ENCODE results near the gene USF2. TPM values are rescaled to one million over a fixed set of nuclear protein-coding genes. Genes with fewer than 3 reads are reported as not detected.

Gene USF2
- total and polyA plus RNA-seq, 7 donors = 72.8 to 120 (median 98.3) TPM

DNA sequence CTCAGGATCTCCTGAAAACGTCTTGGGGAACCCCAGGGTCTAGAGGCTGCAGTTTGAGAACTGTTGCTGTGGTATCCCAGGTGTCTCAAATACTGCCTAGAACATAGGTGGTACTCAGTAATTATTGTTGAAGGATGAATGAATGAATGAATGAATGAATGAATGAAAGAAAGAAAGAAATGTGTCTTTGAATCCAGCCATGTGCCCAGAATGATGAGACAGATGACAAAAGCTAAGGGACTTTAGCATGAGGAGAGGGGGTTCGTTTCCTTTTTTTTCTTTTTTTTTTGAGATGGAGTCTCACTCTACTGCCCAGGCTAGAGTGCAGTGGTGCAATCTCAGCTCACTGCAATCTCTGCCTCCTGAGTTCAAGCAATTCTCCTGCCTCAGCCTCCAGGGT lies 12.2 kb upstream of the USF2 start:
- Histone ChIP-seq H3K4me1 (no peaks in the 10 kb centered on the region), H3K36me3 (no peaks in the 10 kb centered on the region), H3K4me3 (no peak overlapping the region), H3K27ac (no peak overlapping the region), H3K27me3 (peaks cover 0 to 51% (median 16%) of the 10 kb centered on the region in 3 donors), H3K9me3 (no peaks in the 10 kb centered on the region)
- intact Hi-C loops (cut with DNase I) = no loop called here
- no peak for TF ChIP-seq POLR2A (IDR thresholded peaks at IDR 0.05)
- WGBS, 2 donors = 67 to 73% methylated on average over 2 of the region's 2 CpGs
- DNase-seq = no peak

DNA sequence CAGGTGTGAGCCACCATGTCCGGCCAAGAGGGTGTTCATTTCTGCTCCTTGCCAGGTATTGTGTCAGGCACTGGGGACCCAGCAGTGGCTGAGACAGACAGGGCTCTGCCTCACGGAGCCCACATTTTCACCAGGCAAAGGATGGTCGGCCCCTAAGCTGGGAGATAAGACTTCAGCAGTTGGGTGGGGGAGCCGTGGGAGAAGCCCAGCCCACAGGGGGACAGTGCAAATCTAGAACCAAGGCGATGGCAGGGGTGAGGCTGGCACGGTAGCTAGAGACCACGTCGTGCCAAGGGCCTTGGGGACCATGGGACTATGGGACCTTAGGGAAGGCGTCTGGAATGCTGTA lies 11.7 kb upstream of the USF2 start:
- no peak overlapping the region for H3K27ac ChIP-seq
- intact Hi-C loops (cut with DNase I) = no loop called here
- no peak overlapping the region for H3K4me3 ChIP-seq
- H3K9me3 ChIP-seq = no peaks in the 10 kb centered on the region
- H3K4me1 ChIP-seq = no peaks in the 10 kb centered on the region
- WGBS, 2 donors = 88 to 92% methylated on average over 9 of the region's 9 CpGs
- TF ChIP-seq, protein P1, sequence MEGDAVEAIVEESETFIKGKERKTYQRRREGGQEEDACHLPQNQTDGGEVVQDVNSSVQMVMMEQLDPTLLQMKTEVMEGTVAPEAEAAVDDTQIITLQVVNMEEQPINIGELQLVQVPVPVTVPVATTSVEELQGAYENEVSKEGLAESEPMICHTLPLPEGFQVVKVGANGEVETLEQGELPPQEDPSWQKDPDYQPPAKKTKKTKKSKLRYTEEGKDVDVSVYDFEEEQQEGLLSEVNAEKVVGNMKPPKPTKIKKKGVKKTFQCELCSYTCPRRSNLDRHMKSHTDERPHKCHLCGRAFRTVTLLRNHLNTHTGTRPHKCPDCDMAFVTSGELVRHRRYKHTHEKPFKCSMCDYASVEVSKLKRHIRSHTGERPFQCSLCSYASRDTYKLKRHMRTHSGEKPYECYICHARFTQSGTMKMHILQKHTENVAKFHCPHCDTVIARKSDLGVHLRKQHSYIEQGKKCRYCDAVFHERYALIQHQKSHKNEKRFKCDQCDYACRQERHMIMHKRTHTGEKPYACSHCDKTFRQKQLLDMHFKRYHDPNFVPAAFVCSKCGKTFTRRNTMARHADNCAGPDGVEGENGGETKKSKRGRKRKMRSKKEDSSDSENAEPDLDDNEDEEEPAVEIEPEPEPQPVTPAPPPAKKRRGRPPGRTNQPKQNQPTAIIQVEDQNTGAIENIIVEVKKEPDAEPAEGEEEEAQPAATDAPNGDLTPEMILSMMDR (IDR thresholded peaks at IDR 0.05) = no peak
- TF ChIP-seq POLR2AphosphoS5 (IDR thresholded peaks at IDR 0.05) (no peak), EP300 (IDR thresholded peaks at IDR 0.05) (no peak), POLR2A (IDR thresholded peaks at IDR 0.05) (no peak)
- peak; percentile 63 for DNase-seq
- peaks cover 0 to 51% (median 16%) of the 10 kb centered on the region in 3 donors for H3K27me3 ChIP-seq
- no peaks in the 10 kb centered on the region for H3K36me3 ChIP-seq

DNA sequence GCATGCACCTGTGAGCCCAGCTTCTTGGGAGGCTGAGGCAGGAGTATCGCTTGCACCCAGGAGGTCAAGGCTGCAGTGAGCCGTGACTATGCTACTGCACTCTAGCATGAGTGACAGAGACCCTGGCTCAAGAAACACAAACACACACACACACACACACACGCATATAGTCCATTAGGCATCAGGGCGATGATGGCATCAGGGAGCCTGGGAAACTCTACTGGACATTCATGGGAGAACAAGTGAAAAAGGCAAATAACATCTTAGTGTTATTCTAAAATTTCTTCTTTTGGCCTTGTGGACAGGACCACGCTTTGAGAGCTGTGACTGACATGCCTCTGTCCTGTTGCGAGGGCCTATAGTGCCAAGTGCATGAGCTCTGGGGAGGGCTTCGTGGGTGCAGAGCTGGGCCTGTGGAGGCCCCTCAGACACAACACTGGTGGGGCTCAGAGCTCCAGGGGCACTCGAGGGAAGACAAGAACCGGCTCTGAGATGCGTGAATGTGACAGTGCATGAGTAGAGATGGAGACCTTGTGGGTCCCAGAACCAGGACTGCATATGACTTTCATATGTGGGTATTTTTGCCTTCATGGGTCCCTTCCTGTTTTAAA lies 8.0 kb upstream of the USF2 start:
- peak; percentile 35 for DNase-seq
- Histone ChIP-seq H3K36me3 (no peaks in the 10 kb centered on the region), H3K4me3 (no peak overlapping the region), H3K27ac (no peak overlapping the region), H3K27me3 (peaks cover 0 to 20% (median 3%) of the 10 kb centered on the region in 3 donors), H3K9me3 (no peaks in the 10 kb centered on the region), H3K4me1 (peaks cover 0 to 11% (median 4%) of the 10 kb centered on the region in 4 donors)
- intact Hi-C loops (cut with DNase I) = loop anchor here (10.0 kb wide), 2 partner anchors 116 to 354 kb away; partner anchors contain the start of genes FXYD7 and HAUS5
- 88 to 89% methylated on average over 10 of the region's 10 CpGs for WGBS, 2 donors
- no peak for TF ChIP-seq POLR2A (IDR thresholded peaks at IDR 0.05)
- no peak for TF ChIP-seq POLR2AphosphoS5 (IDR thresholded peaks at IDR 0.05)
- TF ChIP-seq, protein P1 (IDR thresholded peaks at IDR 0.05) = no peak
- TF ChIP-seq EP300 (IDR thresholded peaks at IDR 0.05) = no peak

DNA sequence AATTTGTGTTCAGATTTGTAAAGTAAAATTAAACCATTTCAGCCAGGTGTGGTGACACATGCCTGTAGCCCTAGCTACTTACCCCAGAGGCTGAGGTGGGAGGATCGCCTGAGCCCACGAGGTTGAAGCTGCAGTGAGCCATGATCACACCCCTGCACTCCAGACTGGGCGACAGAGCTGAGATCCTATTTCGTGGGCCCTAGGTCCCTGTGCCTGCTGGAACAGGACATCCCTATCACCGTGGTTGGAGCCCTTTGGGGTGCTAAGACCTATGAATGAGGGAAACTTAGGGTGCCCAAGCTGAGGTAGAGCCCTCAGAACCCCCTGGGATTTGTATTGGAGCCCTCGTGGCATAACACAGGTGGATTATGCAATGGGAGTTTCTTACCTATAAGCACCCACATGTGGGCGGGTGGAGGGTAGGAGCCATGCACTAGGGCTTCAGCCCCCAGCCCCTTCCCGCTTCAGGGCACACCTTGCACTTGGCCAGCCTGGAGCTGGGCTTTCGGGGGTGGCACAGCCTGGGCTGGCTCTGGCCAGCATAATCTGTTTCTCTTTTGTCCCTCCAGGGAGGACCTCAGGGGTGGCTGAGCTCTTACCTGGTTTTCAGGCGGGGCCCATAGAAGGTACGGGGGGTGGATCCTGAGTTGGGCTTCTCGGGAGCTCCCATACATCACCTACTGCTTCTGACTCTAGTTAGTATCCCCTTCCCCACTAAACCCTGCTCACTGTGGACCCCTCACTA lies 7.2 kb upstream of the USF2 start:
- intact Hi-C loops (cut with DNase I) = loop anchor here (10.0 kb wide), 2 partner anchors 117 to 353 kb away; partner anchors contain the start of genes FXYD7 and HAUS5
- Histone ChIP-seq H3K36me3 (no peaks in the 10 kb centered on the region), H3K9me3 (no peaks in the 10 kb centered on the region), H3K27ac (no peak overlapping the region), H3K27me3 (peaks cover 0 to 15% (median 0%) of the 10 kb centered on the region in 3 donors), H3K4me1 (peaks cover 0 to 19% (median 11%) of the 10 kb centered on the region in 4 donors), H3K4me3 (no peak overlapping the region)
- TF ChIP-seq POLR2AphosphoS5 (IDR thresholded peaks at IDR 0.05) (no peak), POLR2A (IDR thresholded peaks at IDR 0.05) (no peak), EP300 (IDR thresholded peaks at IDR 0.05) (no peak)
- TF ChIP-seq, protein P1 (IDR thresholded peaks at IDR 0.05) = no peak
- DNase-seq = peak; percentile 54
- WGBS, 2 donors = 80 to 88% methylated on average over 12 of the region's 12 CpGs

DNA sequence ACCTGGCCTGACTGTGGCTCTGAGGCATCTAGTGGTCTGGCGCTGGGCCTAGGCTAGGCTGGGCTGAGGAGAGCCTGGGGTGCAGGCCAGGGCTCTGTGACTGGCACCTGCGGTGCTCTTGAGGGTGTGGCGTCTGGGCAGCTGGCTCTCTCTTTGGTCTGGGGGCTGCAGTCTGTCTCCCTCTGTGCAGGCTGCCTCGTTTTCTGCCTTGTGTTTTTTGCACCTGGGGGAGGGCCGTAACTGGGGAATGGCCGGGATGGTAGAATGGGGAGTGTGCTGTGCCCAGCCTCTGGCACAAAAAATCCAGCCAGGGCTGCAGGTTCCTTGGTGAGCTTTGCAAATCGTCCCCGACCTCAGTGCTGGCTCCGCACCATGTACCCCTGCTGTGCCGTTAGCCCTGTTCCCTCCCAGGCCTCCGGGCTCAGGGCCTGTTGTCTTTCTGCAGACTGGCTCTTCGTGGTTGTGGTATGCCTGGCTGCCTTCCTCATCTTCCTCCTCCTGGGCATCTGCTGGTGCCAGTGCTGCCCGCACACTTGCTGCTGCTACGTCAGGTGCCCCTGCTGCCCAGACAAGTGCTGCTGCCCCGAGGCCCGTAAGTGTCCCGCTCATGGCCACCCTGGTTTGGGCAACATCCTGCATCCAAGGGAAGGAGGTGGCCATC lies 6.5 kb upstream of the USF2 start:
- intact Hi-C loops (cut with DNase I) = loop anchor here (10.0 kb wide), 2 partner anchors 117 to 353 kb away; partner anchors contain the start of genes FXYD7 and HAUS5
- Histone ChIP-seq H3K27ac (no peak overlapping the region), H3K4me1 (peaks cover 0 to 26% (median 17%) of the 10 kb centered on the region in 4 donors), H3K27me3 (peaks cover 0 to 10% (median 0%) of the 10 kb centered on the region in 3 donors), H3K9me3 (no peaks in the 10 kb centered on the region), H3K36me3 (no peaks in the 10 kb centered on the region), H3K4me3 (no peak overlapping the region)
- WGBS, 2 donors = 79 to 86% methylated on average over 17 of the region's 17 CpGs
- DNase-seq = peak; percentile 59
- TF ChIP-seq, protein P1 (IDR thresholded peaks at IDR 0.05) = no peak
- TF ChIP-seq POLR2A (IDR thresholded peaks at IDR 0.05) (no peak), EP300 (IDR thresholded peaks at IDR 0.05) (no peak), POLR2AphosphoS5 (IDR thresholded peaks at IDR 0.05) (peak in 1 of 4 donors; percentile 31)
